ENCODE results near the gene MMP1. TPM values are rescaled to one million over a fixed set of nuclear protein-coding genes. Genes with fewer than 3 reads are reported as not detected.

Gene MMP1
- polyA plus RNA-seq, 1 of the 3 experiments (the other 2 are of a cell fraction) = 5.9 TPM

DNA sequence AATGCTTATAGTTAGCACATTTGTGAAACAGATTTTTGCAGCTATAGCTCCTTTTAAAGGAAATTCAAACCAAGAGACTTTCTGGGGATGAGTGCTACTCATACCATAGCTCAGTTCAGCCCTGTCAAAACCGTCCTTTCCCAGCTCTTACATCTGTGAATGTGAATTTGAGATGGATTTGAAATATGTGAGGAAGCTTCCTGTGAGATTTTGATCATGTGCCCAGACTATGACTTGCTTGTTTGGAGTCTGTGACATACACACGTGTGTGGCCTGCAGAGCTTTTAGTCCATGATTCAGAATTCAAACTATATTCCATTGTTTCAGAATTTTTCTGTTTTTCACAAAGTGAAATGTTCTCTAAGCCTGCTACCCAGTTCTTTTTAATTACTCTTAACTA lies 4.4 kb upstream of the MMP1 start:
- Histone ChIP-seq H3F3A (replicated peaks; ENCODE audit: insufficient read depth) (peaks cover 22% of the 10 kb centered on the region), H3K9me2 (no peaks in the 10 kb centered on the region)

More for the DNA sequence above, 4.4 kb upstream of the MMP1 start:
- Histone ChIP-seq H3K4me2 (no peak overlapping the region; the same call in 1 of the 2 replicates), H3K27me3 (ENCODE audit: insufficient read depth) (no peaks in the 10 kb centered on the region), H3K36me3 (replicated peaks in 1 of 2; ENCODE audit: control insufficient read depth in 1 of 2, insufficient read depth in 2 of 2, low read length in 1 of 2) (no peaks in the 10 kb centered on the region), H2AFZ (ENCODE audit: low read depth) (no peak overlapping the region), H3K27ac (ENCODE audit: low read depth in 2 of 2, low read length in 1 of 2) (peak overlapping the region; percentile 20 to 71; a peak in 3 of 4 replicates), H3K4me1 (ENCODE audit: control insufficient read depth in 1 of 2, insufficient read depth in 2 of 2, low read depth in 1 of 2, low read length in 1 of 2) (peaks cover 0 to 10% of the 10 kb centered on the region in 2 experiments; a peak in 2 of 4 replicates), H3K9me3 (no peaks in the 10 kb centered on the region), H3K4me3 (ENCODE audit: low read depth in 2 of 2, low read length in 1 of 2) (no peak overlapping the region), H4K20me1 (ENCODE audit: insufficient read depth) (no peaks in the 10 kb centered on the region), H3K9ac (no peak overlapping the region), H3K79me2 (ENCODE audit: insufficient read depth) (no peaks in the 10 kb centered on the region)
- DNase-seq = no peak
- CTCF ChIA-PET = no interaction called here
- no peak for TF ChIP-seq TAF1 (IDR thresholded peaks at IDR 0.05; ENCODE audit: borderline replicate concordance, low read depth, low read length)
- TF ChIP-seq EP300 (IDR thresholded peaks at IDR 0.05; ENCODE audit: borderline replicate concordance in 1 of 2, low read depth in 1 of 2, low read length in 1 of 2) = peak in 1 of 2 experiments; percentile 73; a peak in 1 of 4 replicates
- TF ChIP-seq RAD21 (IDR thresholded peaks at IDR 0.05; ENCODE audit: low read length) = no peak
- TF ChIP-seq, protein P1, sequence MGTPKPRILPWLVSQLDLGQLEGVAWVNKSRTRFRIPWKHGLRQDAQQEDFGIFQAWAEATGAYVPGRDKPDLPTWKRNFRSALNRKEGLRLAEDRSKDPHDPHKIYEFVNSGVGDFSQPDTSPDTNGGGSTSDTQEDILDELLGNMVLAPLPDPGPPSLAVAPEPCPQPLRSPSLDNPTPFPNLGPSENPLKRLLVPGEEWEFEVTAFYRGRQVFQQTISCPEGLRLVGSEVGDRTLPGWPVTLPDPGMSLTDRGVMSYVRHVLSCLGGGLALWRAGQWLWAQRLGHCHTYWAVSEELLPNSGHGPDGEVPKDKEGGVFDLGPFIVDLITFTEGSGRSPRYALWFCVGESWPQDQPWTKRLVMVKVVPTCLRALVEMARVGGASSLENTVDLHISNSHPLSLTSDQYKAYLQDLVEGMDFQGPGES (IDR thresholded peaks at IDR 0.05; ENCODE audit: low read depth, low read length) = no peak
- TF ChIP-seq, protein P2, sequence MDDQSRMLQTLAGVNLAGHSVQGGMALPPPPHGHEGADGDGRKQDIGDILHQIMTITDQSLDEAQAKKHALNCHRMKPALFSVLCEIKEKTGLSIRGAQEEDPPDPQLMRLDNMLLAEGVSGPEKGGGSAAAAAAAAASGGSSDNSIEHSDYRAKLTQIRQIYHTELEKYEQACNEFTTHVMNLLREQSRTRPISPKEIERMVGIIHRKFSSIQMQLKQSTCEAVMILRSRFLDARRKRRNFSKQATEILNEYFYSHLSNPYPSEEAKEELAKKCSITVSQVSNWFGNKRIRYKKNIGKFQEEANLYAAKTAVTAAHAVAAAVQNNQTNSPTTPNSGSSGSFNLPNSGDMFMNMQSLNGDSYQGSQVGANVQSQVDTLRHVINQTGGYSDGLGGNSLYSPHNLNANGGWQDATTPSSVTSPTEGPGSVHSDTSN (IDR thresholded peaks at IDR 0.05) = peak; percentile 76
- TF ChIP-seq TEAD4 (IDR thresholded peaks at IDR 0.05; ENCODE audit: borderline replicate concordance, insufficient read depth) = no peak
- no peak for TF ChIP-seq FOXJ3 (CRISPR knock-in tag; IDR thresholded peaks at IDR 0.05)
- no peak for TF ChIP-seq ELF1 (IDR thresholded peaks at IDR 0.05)
- peak; percentile 52; the same call in 1 of the 2 replicates for TF ChIP-seq SIN3A (IDR thresholded peaks at IDR 0.05; ENCODE audit: borderline replicate concordance, low read depth, low read length)
- TF ChIP-seq, protein P3, sequence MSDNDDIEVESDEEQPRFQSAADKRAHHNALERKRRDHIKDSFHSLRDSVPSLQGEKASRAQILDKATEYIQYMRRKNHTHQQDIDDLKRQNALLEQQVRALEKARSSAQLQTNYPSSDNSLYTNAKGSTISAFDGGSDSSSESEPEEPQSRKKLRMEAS (IDR thresholded peaks at IDR 0.05; ENCODE audit: low read depth) = peak; percentile 84; the same call in 1 of the 2 replicates
- TF ChIP-seq NFIC (IDR thresholded peaks at IDR 0.05; ENCODE audit: borderline replicate concordance) = peak; percentile 72
- TF ChIP-seq FOSL2 (IDR thresholded peaks at IDR 0.05; ENCODE audit: borderline replicate concordance, low read depth) = peak; percentile 74; the same call in 1 of the 2 replicates
- TF ChIP-seq JUND (IDR thresholded peaks at IDR 0.05) = 0 out of 2 replicates have a peak, but pooled peaks have one; percentile 54
- TF ChIP-seq, protein P4, sequence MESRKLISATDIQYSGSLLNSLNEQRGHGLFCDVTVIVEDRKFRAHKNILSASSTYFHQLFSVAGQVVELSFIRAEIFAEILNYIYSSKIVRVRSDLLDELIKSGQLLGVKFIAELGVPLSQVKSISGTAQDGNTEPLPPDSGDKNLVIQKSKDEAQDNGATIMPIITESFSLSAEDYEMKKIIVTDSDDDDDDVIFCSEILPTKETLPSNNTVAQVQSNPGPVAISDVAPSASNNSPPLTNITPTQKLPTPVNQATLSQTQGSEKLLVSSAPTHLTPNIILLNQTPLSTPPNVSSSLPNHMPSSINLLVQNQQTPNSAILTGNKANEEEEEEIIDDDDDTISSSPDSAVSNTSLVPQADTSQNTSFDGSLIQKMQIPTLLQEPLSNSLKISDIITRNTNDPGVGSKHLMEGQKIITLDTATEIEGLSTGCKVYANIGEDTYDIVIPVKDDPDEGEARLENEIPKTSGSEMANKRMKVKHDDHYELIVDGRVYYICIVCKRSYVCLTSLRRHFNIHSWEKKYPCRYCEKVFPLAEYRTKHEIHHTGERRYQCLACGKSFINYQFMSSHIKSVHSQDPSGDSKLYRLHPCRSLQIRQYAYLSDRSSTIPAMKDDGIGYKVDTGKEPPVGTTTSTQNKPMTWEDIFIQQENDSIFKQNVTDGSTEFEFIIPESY (IDR thresholded peaks at IDR 0.05; ENCODE audit: borderline replicate concordance, low read depth) = no peak
- peak; percentile 81 for TF ChIP-seq TCF12 (IDR thresholded peaks at IDR 0.05)
- TF ChIP-seq, protein P5, sequence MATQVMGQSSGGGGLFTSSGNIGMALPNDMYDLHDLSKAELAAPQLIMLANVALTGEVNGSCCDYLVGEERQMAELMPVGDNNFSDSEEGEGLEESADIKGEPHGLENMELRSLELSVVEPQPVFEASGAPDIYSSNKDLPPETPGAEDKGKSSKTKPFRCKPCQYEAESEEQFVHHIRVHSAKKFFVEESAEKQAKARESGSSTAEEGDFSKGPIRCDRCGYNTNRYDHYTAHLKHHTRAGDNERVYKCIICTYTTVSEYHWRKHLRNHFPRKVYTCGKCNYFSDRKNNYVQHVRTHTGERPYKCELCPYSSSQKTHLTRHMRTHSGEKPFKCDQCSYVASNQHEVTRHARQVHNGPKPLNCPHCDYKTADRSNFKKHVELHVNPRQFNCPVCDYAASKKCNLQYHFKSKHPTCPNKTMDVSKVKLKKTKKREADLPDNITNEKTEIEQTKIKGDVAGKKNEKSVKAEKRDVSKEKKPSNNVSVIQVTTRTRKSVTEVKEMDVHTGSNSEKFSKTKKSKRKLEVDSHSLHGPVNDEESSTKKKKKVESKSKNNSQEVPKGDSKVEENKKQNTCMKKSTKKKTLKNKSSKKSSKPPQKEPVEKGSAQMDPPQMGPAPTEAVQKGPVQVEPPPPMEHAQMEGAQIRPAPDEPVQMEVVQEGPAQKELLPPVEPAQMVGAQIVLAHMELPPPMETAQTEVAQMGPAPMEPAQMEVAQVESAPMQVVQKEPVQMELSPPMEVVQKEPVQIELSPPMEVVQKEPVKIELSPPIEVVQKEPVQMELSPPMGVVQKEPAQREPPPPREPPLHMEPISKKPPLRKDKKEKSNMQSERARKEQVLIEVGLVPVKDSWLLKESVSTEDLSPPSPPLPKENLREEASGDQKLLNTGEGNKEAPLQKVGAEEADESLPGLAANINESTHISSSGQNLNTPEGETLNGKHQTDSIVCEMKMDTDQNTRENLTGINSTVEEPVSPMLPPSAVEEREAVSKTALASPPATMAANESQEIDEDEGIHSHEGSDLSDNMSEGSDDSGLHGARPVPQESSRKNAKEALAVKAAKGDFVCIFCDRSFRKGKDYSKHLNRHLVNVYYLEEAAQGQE (IDR thresholded peaks at IDR 0.05; ENCODE audit: low read depth, low read length) = no peak
- TF ChIP-seq CHD2 (IDR thresholded peaks at IDR 0.05; ENCODE audit: low read length, partially characterized antibody) = no peak
- TF ChIP-seq, protein P6, sequence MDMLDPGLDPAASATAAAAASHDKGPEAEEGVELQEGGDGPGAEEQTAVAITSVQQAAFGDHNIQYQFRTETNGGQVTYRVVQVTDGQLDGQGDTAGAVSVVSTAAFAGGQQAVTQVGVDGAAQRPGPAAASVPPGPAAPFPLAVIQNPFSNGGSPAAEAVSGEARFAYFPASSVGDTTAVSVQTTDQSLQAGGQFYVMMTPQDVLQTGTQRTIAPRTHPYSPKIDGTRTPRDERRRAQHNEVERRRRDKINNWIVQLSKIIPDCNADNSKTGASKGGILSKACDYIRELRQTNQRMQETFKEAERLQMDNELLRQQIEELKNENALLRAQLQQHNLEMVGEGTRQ (IDR thresholded peaks at IDR 0.05; ENCODE audit: borderline replicate concordance, low read depth, low read length) = no peak
- TF ChIP-seq GATA2 (CRISPR knock-in tag; IDR thresholded peaks at IDR 0.05) = no peak
- TF ChIP-seq, protein P7, sequence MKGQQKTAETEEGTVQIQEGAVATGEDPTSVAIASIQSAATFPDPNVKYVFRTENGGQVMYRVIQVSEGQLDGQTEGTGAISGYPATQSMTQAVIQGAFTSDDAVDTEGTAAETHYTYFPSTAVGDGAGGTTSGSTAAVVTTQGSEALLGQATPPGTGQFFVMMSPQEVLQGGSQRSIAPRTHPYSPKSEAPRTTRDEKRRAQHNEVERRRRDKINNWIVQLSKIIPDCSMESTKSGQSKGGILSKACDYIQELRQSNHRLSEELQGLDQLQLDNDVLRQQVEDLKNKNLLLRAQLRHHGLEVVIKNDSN (IDR thresholded peaks at IDR 0.05; ENCODE audit: borderline replicate concordance, low read depth) = peak; percentile 63; the same call in 1 of the 2 replicates
- no peak for TF ChIP-seq MEF2A (IDR thresholded peaks at IDR 0.05; ENCODE audit: borderline replicate concordance, low read depth)
- no peak for TF ChIP-seq POLR2AphosphoS5 (IDR thresholded peaks at IDR 0.05; ENCODE audit: low read depth, low read length)
- POLR2A ChIA-PET = no interaction called here
- WGBS (ENCODE audit: low lambda C conversion rate) = 0% methylated on average over 2 of the region's 2 CpGs
